ENCODE data around the gene VAT1. TPM values are rescaled to one million over a fixed set of nuclear protein-coding genes. Genes with fewer than 3 reads are reported as not detected.
"Not testable (repeated sequence)": the region's sequence is repeated elsewhere in the genome, so short reads cannot be mapped to it uniquely, and the experiment has no call there.

Gene VAT1
- total RNA-seq, 4 donors from 2014 or later, result 118 to 153 (median 131) TPM

DNA sequence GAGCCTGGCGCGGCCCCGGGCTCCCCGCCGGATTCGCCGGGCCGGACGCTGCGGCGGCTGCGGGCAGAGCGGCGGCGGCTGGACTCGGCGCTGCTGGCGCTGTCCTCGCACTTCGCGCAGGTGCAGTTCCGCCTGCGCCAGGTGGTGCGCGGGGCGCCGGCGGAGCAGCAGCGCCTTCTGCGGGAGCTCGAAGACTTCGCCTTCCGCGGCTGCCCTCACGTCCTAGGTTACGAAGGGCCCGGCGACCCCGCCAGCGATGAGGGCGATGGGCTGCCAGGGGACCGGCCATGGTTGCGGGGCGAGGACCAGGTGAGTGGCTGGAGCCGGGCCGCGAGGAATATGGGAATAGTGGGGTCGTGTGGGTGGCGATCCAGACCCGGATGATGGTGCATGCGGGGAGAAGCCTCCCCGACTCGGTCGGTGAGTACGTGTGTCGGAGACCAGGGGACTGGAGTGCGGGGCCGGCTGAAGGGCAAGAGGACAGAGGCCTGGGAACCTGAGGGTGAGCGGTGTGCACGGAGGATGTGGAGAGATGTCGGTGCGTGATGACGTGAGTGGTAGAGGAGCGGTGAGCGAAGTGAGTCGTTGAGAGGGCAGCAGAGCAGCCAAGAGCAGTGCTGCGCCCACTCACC is 41.3 kb downstream of the VAT1 start:
- Histone ChIP-seq H3K4me3 (replicated peaks in 1 of 3) (peak overlapping the region; percentile 50 to 93 (median 84)), H3K4me1 (peaks cover 15 to 17% of the 10 kb centered on the region in 2 donors), H3K27me3 (no peaks in the 10 kb centered on the region), H3K9me3 (no peaks in the 10 kb centered on the region), H3K36me3 (peaks cover 5 to 6% of the 10 kb centered on the region in 2 donors), H3K27ac (peak overlapping the region; percentile 45 to 83 (median 56))
- DNase-seq, result peak; percentile 61 to 66
- TF ChIP-seq POLR2A (IDR thresholded peaks at IDR 0.05), result no peak
- TF ChIP-seq CTCF (IDR thresholded peaks at IDR 0.05), result peak in 3 of 6 experiments; percentile 27 to 59 (median 42)
- intact Hi-C loops (cut with DNase I), result no loop called here
- WGBS, 2 donors, result 0 to 2% methylated on average over 16 to 35 of the region's 67 CpGs

GRCh38 chr17:42980274-42980765 is 41.9 kb downstream of the VAT1 start, which contains the start of gene RUNDC1:
TSS of gene RUNDC1 (plus strand) at chr17:42980565. CDS start at chr17:42980577, 12 bp downstream.
- Histone ChIP-seq H3K27ac (peak within 1 kb of the TSS; percentile 45 to 83 (median 56)), H3K9me3 (no peaks in the 10 kb centered on the region), H3K27me3 (no peaks in the 10 kb centered on the region), H3K36me3 (peaks cover under 1 to 2% of the 10 kb centered on the region in 2 donors), H3K4me1 (peaks cover 15 to 17% of the 10 kb centered on the region in 2 donors), H3K4me3 (replicated peaks in 1 of 3) (peak within 1 kb of the TSS; percentile 50 to 93 (median 84))
- TF ChIP-seq POLR2A (IDR thresholded peaks at IDR 0.05) (peak in 1 of 2 donors; percentile 85), CTCF (IDR thresholded peaks at IDR 0.05) (no peak)
- 0 to 1% methylated on average over 29 to 30 of the region's 39 CpGs for WGBS, 2 donors
- DNase-seq, result peak; percentile 98
- intact Hi-C loops (cut with DNase I), result no loop called here

DNA sequence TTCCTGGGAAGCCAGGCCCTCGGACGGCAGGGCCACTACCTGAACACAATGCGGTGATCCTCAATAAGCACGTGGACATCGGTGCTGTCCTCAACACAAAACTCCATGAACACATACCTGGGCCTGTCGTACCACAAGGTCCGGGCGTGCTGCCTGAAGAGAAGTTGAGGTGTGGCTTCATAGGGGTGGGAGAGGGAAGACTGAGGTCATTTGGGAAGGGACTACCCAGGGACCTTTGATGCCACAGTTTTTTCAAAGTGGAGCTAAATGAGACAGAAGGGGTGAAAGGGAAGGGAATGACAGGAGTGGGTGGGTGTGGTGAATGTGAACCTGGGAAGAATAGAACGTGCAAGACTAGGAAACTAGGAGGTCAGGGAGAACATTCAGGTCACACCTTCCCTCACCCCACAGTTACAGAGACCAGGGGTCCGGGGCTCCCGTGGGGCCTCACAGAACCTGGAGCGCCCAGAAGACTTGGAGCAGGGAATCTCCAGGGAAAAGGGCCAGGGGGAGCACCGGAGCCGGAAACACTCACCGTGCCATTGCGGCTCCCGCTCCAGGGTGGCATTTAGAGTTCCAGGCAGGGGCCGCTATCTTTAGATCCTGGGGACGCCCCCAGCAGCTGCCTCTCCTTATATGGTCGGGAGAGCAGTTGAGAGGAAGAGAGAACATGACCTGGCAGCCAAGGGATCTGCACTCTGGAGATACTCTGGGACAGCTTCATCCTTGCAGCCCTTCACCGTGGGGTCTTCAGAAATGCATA is 42.5 kb downstream of the VAT1 start, which contains the start of gene PTGES3L:
Gene PTGES3L, minus strand, starts transcription at position 570 of the 763 bp plus-strand sequence. Its CDS starts 27 bp downstream, at position 543.
- peak; percentile 30 to 47 for DNase-seq
- Histone ChIP-seq H3K36me3 (peaks cover 0 to 2% of the 10 kb centered on the region in 2 donors), H3K9me3 (no peaks in the 10 kb centered on the region), H3K4me3 (replicated peaks in 1 of 3) (peak within 1 kb of the TSS; percentile 50 to 93 (median 84)), H3K27me3 (no peaks in the 10 kb centered on the region), H3K4me1 (peaks cover 15 to 17% of the 10 kb centered on the region in 2 donors), H3K27ac (peak within 1 kb of the TSS; percentile 45 to 83 (median 56))
- intact Hi-C loops (cut with DNase I), result no loop called here
- TF ChIP-seq POLR2A (IDR thresholded peaks at IDR 0.05) (no peak), CTCF (IDR thresholded peaks at IDR 0.05) (no peak)
- 40 to 43% methylated on average over 18 to 21 of the region's 21 CpGs for WGBS, 2 donors

GRCh38 chr17:42975701-42976100 is 46.5 kb downstream of the VAT1 start:
- H3K36me3 ChIP-seq; H3K27ac ChIP-seq; H3K27me3 ChIP-seq; H3K4me1 ChIP-seq; H3K9me3 ChIP-seq; H3K4me3 ChIP-seq (replicated peaks in 1 of 3); intact Hi-C loops (cut with DNase I): not testable (repeated sequence)
- DNase-seq, result peak in 1 of 2 donors; percentile 41
- 55 to 64% methylated on average over 16 of the region's 16 CpGs for WGBS, 2 donors

GRCh38 chr17:42975265-42975664 is 46.9 kb downstream of the VAT1 start:
- no peak for DNase-seq
- peaks cover 4 to 8% of the 10 kb centered on the region in 2 donors for H3K4me1 ChIP-seq
- H3K4me3 ChIP-seq (replicated peaks in 1 of 3), result no peak overlapping the region
- WGBS, 2 donors, result 20 to 36% methylated on average over 2 of the region's 2 CpGs
- no peaks in the 10 kb centered on the region for H3K36me3 ChIP-seq
- intact Hi-C loops (cut with DNase I), result no loop called here
- no peaks in the 10 kb centered on the region for H3K27me3 ChIP-seq
- H3K9me3 ChIP-seq, result no peaks in the 10 kb centered on the region
- H3K27ac ChIP-seq, result no peak overlapping the region
- TF ChIP-seq CTCF (IDR thresholded peaks at IDR 0.05) (no peak), POLR2A (IDR thresholded peaks at IDR 0.05) (no peak)

GRCh38 chr17:42973323-42973722 is 48.9 kb downstream of the VAT1 start:
- H3K4me3 ChIP-seq (replicated peaks in 1 of 3); intact Hi-C loops (cut with DNase I); H3K36me3 ChIP-seq; H3K9me3 ChIP-seq; H3K27me3 ChIP-seq; DNase-seq; H3K27ac ChIP-seq: not testable (repeated sequence)
- WGBS, 2 donors, result 74 to 87% methylated on average over 5 to 8 of the region's 18 CpGs
- H3K4me1 ChIP-seq, result peaks cover 8 to 13% of the 10 kb centered on the region in 2 donors

Measured in thyroid gland (tissue), 4 donors.